ENCODE data around the gene ACE.

DNA sequence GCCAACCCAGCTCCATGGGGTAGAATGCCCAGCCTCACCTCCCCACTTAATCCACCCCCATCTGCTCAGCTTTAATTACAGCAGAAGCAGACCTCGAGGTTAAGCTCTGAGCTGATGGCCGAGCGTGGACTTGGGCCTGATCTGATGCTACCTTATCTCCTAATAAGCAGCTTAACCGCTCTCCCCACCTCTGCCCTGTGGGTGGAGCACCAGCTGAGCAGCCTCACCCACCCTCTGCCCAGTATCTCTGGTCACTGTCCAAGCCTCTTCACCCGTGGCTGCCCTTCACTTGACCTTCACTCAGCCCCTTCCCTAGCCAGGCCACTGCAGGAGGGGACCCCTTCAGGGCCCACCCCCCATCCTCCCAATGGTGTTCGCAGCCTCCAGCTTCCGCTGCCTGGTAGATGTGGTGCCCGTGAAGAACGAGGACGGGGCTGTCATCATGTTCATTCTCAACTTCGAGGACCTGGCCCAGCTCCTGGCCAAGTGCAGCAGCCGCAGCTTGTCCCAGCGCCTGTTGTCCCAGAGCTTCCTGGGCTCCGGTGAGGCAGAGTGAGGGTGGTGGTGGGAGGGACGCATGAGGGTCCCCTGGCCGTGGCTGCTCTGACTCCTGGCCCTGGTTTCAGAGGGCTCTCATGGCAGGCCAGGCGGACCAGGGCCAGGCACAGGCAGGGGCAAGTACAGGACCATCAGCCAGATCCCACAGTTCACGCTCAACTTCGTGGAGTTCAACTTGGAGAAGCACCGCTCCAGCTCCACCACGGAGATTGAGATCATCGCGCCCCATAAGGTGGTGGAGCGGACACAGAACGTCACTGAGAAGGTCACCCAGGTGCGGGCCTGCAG lies 53.1 kb downstream of the ACE start:
- TF ChIP-seq, protein P1, sequence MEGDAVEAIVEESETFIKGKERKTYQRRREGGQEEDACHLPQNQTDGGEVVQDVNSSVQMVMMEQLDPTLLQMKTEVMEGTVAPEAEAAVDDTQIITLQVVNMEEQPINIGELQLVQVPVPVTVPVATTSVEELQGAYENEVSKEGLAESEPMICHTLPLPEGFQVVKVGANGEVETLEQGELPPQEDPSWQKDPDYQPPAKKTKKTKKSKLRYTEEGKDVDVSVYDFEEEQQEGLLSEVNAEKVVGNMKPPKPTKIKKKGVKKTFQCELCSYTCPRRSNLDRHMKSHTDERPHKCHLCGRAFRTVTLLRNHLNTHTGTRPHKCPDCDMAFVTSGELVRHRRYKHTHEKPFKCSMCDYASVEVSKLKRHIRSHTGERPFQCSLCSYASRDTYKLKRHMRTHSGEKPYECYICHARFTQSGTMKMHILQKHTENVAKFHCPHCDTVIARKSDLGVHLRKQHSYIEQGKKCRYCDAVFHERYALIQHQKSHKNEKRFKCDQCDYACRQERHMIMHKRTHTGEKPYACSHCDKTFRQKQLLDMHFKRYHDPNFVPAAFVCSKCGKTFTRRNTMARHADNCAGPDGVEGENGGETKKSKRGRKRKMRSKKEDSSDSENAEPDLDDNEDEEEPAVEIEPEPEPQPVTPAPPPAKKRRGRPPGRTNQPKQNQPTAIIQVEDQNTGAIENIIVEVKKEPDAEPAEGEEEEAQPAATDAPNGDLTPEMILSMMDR (conservative IDR thresholded peaks at IDR 0.05): no peak
- no peak for TF ChIP-seq EZH2 (IDR thresholded peaks at IDR 0.05; ENCODE audit: low read depth)
